RWPE2 (cell line): Measurements from ENCODE around the gene GRIA4.

Experiments
- ATAC-seq: fragments of 200-7000 bp; cut with Tn5 transposase; 3 replicates; pipeline ENCODE4 v1.9.1; 2021; ENCODE audit warnings: low read depth
- DNase-seq: peaks from one replicate; pipeline ENCODE4 v3.0.0-alpha.2; 2020; ENCODE audit warnings: low spot score
- H3K27ac ChIP-seq: fragments of 450-650 bp; 2 replicates; pipeline ENCODE4 v1.5.1; 2017; ENCODE audit warnings: mild to moderate bottlenecking; ENCODE audit not compliant: poor library complexity, severe bottlenecking
- H3K27me3 ChIP-seq: fragments of 250-450 bp; sonication (Bioruptor Pico); 2 replicates; pipeline ENCODE4 v1.5.1; 2021; ENCODE audit warnings: mild to moderate bottlenecking, moderate library complexity; ENCODE audit not compliant: insufficient read depth, poor library complexity, severe bottlenecking
- H3K36me3 ChIP-seq: fragments of 250-450 bp; sonication (Bioruptor Pico); 2 replicates; pipeline ENCODE4 v1.5.1; 2020; ENCODE audit warnings: low read depth, mild to moderate bottlenecking, moderate library complexity
- H3K4me1 ChIP-seq: fragments of 250-450 bp; sonication (Bioruptor Pico); 2 replicates; pipeline ENCODE4 v1.5.1; 2021; ENCODE audit warnings: mild to moderate bottlenecking, moderate library complexity; ENCODE audit not compliant: insufficient read depth, poor library complexity, severe bottlenecking
- H3K4me3 ChIP-seq: fragments of 250-450 bp; sonication (Bioruptor Pico); 2 replicates; pipeline ENCODE4 v1.5.1; 2021; ENCODE audit warnings: mild to moderate bottlenecking, moderate library complexity; ENCODE audit not compliant: severe bottlenecking
- H3K9me3 ChIP-seq: fragments of 250-450 bp; sonication (Bioruptor Pico); 2 replicates; pipeline ENCODE4 v1.5.1; 2021; ENCODE audit warnings: mild to moderate bottlenecking, moderate library complexity; ENCODE audit not compliant: severe bottlenecking
- CTCF ChIP-seq: fragments of 450-650 bp; IDR thresholded peaks from one replicate; pipeline ENCODE4 v1.5.1; 2017; ENCODE audit warnings: mild to moderate bottlenecking, moderate library complexity; ENCODE audit not compliant: poor library complexity, severe bottlenecking

The GRIA4 gene

GRCh38 chr11:105884436-105884835 lies 274.6 kb downstream of the GRIA4 start:
- Histone ChIP-seq H3K4me3 (no peak overlapping the region), H3K27ac (no peak overlapping the region), H3K36me3 (no peaks in the 10 kb centered on the region), H3K27me3 (no peaks in the 10 kb centered on the region), H3K9me3 (no peaks in the 10 kb centered on the region), H3K4me1 (no peaks in the 10 kb centered on the region)
- no peak for TF ChIP-seq CTCF
- DNase-seq = no peak
- ATAC-seq = no peak

- ATAC-seq (no peak), DNase-seq (no peak)
- no peaks in the 10 kb centered on the region for H3K4me1 ChIP-seq
- no peak overlapping the region for H3K4me3 ChIP-seq
- no peaks in the 10 kb centered on the region for H3K36me3 ChIP-seq
- no peak for TF ChIP-seq CTCF
- no peak overlapping the region for H3K27ac ChIP-seq
- no peaks in the 10 kb centered on the region for H3K27me3 ChIP-seq
- no peaks in the 10 kb centered on the region for H3K9me3 ChIP-seq
Measured at GRCh38 chr11:105891685-105892084, 281.8 kb downstream of the GRIA4 start.

GRCh38 chr11:105897161-105897560 lies 287.3 kb downstream of the GRIA4 start:
- H3K36me3 ChIP-seq = no peaks in the 10 kb centered on the region
- DNase-seq = no peak
- no peaks in the 10 kb centered on the region for H3K27me3 ChIP-seq
- H3K9me3 ChIP-seq = no peaks in the 10 kb centered on the region
- H3K4me3 ChIP-seq = no peak overlapping the region
- TF ChIP-seq CTCF = no peak
- H3K27ac ChIP-seq = no peak overlapping the region
- H3K4me1 ChIP-seq = no peaks in the 10 kb centered on the region
- ATAC-seq = no peak

- Histone ChIP-seq H3K27ac (no peak overlapping the region), H3K4me1 (no peaks in the 10 kb centered on the region), H3K36me3 (no peaks in the 10 kb centered on the region), H3K9me3 (no peaks in the 10 kb centered on the region), H3K27me3 (no peaks in the 10 kb centered on the region), H3K4me3 (no peak overlapping the region)
- TF ChIP-seq CTCF = no peak
- ATAC-seq = no peak
- DNase-seq = no peak
Measured at GRCh38 chr11:105899772-105900171, 289.9 kb downstream of the GRIA4 start.

GRCh38 chr11:105900515-105901035 lies 290.7 kb downstream of the GRIA4 start:
- Histone ChIP-seq H3K27ac (no peak overlapping the region), H3K27me3 (no peaks in the 10 kb centered on the region), H3K9me3 (no peaks in the 10 kb centered on the region), H3K36me3 (no peaks in the 10 kb centered on the region), H3K4me1 (no peaks in the 10 kb centered on the region), H3K4me3 (no peak overlapping the region)
- ATAC-seq (no peak), DNase-seq (no peak)
- no peak for TF ChIP-seq CTCF
